Measurements from ENCODE around the gene TUBGCP2.

Gene TUBGCP2

GRCh38 chr10:133334503-133335245 lies 26.0 kb upstream of the TUBGCP2 start:
- no peak overlapping the region for H3K27ac ChIP-seq
- TF ChIP-seq, protein P1, sequence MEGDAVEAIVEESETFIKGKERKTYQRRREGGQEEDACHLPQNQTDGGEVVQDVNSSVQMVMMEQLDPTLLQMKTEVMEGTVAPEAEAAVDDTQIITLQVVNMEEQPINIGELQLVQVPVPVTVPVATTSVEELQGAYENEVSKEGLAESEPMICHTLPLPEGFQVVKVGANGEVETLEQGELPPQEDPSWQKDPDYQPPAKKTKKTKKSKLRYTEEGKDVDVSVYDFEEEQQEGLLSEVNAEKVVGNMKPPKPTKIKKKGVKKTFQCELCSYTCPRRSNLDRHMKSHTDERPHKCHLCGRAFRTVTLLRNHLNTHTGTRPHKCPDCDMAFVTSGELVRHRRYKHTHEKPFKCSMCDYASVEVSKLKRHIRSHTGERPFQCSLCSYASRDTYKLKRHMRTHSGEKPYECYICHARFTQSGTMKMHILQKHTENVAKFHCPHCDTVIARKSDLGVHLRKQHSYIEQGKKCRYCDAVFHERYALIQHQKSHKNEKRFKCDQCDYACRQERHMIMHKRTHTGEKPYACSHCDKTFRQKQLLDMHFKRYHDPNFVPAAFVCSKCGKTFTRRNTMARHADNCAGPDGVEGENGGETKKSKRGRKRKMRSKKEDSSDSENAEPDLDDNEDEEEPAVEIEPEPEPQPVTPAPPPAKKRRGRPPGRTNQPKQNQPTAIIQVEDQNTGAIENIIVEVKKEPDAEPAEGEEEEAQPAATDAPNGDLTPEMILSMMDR (conservative IDR thresholded peaks at IDR 0.05), result no peak

DNA sequence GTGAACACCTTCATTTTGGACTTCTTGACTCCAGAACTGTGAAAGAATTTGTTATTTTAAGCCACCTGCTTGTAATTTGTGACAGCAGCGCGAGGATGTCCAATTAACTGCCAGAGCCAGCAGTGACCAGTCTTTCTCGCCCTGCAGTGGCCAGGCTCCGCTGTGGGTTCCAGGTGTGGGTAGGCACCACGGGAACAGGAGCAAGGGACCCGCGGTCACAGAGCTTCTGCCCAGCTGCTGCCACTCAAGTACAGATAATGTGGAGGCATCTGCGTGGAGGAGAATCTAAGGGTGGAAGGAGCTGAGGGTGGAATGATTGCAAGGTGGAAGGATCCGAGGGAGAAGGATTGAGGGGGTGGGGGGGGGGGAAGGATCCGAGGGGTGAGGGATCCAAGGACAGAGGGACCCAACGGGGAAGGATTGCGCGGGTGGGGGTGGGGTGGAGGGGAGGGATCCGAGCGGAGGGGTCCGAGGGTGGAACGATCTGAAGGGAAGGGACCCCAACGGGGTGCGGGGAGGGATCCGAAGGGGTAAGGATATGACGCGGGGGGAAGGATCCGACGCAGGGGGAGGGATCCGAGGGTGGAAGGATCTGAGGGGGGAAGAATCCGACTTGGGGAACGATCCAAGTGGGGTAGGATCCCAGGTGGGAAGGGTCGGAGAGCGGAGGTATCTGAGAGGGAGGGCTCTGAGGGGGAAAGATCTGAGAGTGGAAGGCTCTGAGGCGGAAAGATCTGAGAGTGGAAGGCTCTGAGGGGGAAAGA lies 24.4 kb upstream of the TUBGCP2 start:
- H3K27ac ChIP-seq, result no peak overlapping the region
- TF ChIP-seq, protein P1 (conservative IDR thresholded peaks at IDR 0.05), result no peak

GRCh38 chr10:133329491-133330202 lies 21.0 kb upstream of the TUBGCP2 start:
- TF ChIP-seq, protein P1 (conservative IDR thresholded peaks at IDR 0.05), result peak; percentile 92

GRCh38 chr10:133328358-133329343 lies 20.0 kb upstream of the TUBGCP2 start:
- TF ChIP-seq, protein P1 (conservative IDR thresholded peaks at IDR 0.05), result no peak
- H3K27ac ChIP-seq, result no peak overlapping the region

More at GRCh38 chr10:133329491-133330202, 21.0 kb upstream of the TUBGCP2 start:
- H3K27ac ChIP-seq, result no peak overlapping the region

- TF ChIP-seq, protein P1 (conservative IDR thresholded peaks at IDR 0.05), result no peak
- H3K27ac ChIP-seq, result no peak overlapping the region
Observed at GRCh38 chr10:133327651-133328357, 19.1 kb upstream of the TUBGCP2 start.

- TF ChIP-seq, protein P1 (conservative IDR thresholded peaks at IDR 0.05), result no peak
Observed at GRCh38 chr10:133326745-133327650, 18.3 kb upstream of the TUBGCP2 start.

More at GRCh38 chr10:133326745-133327650, 18.3 kb upstream of the TUBGCP2 start:
- no peak overlapping the region for H3K27ac ChIP-seq

Data from VCaP (cell line).